ENCODE results near the gene TPSD1. TPM values are rescaled to one million over a fixed set of nuclear protein-coding genes. Genes with fewer than 3 reads are reported as not detected.

Gene TPSD1
- polyA plus RNA-seq, 1 donor (not counting 4 experiments of a cell fraction or from before 2014, with no cell fraction given): not detected

GRCh38 chr16:1286513-1287094, 30.7 kb downstream of the TPSD1 start:
- H3K9me3 ChIP-seq (ENCODE audit: control insufficient read depth, low read depth, low read length): no peaks in the 10 kb centered on the region
- no peak overlapping the region for H2AFZ ChIP-seq (ENCODE audit: control insufficient read depth, low read length)
- H3K9ac ChIP-seq (ENCODE audit: control insufficient read depth, extremely low read depth, insufficient read depth, low read length): no peak overlapping the region
- no peaks in the 10 kb centered on the region for H3K4me1 ChIP-seq (ENCODE audit: control insufficient read depth, extremely low read depth, insufficient read depth, low read length)
- H3K4me2 ChIP-seq (ENCODE audit: control insufficient read depth, extremely low read depth, insufficient read depth, low read depth, low read length): no peak overlapping the region
- no peaks in the 10 kb centered on the region for H4K20me1 ChIP-seq (ENCODE audit: control insufficient read depth, extremely low read depth, insufficient read depth, low read length)
- H3K4me3 ChIP-seq (ENCODE audit: control insufficient read depth in 2 of 3, extremely low read depth in 1 of 3, insufficient read depth in 2 of 3, low read depth in 1 of 3, low read length in 3 of 3): no peak overlapping the region
- no peak overlapping the region for H3K27ac ChIP-seq (ENCODE audit: control insufficient read depth, insufficient read depth, low read length)
- no peaks in the 10 kb centered on the region for H3K79me2 ChIP-seq (ENCODE audit: control insufficient read depth, insufficient read depth, low read length)
- no peak for DNase-seq (ENCODE audit: low read depth, low spot score)
- H3K27me3 ChIP-seq (ENCODE audit: control insufficient read depth, extremely low read depth, insufficient read depth, low read length): peaks cover 54% of the 10 kb centered on the region
- dilution Hi-C loops (cut with MboI; ENCODE audit: extremely low pct_ligation_motif_present, low sequenced_read_pairs): no loop called here
- no peaks in the 10 kb centered on the region for H3K36me3 ChIP-seq (ENCODE audit: control insufficient read depth in 2 of 2, extremely low read depth in 1 of 2, insufficient read depth in 2 of 2, low read length in 2 of 2)
- TF ChIP-seq CTCF (optimal IDR thresholded peaks at IDR 0.05 in 1 of 3, IDR thresholded peaks at IDR 0.05 in 1 of 3, conservative IDR thresholded peaks at IDR 0.05 in 1 of 3; ENCODE audit: extremely low read depth in 1 of 3, insufficient read depth in 2 of 3, low read length in 3 of 3): no peak
- TF ChIP-seq EZH2 (IDR thresholded peaks at IDR 0.05; ENCODE audit: low read length): no peak
- no peaks in the 10 kb centered on the region for H3K9me1 ChIP-seq (ENCODE audit: control insufficient read depth, extremely low read depth, insufficient read depth, low read length)
- FAIRE-seq: no peak

GRCh38 chr16:1287982-1288670, 32.3 kb downstream of the TPSD1 start:
- Histone ChIP-seq H4K20me1 (ENCODE audit: control insufficient read depth, extremely low read depth, insufficient read depth, low read length) (no peaks in the 10 kb centered on the region), H3K79me2 (ENCODE audit: control insufficient read depth, insufficient read depth, low read length) (no peaks in the 10 kb centered on the region), H3K4me3 (ENCODE audit: control insufficient read depth in 2 of 3, extremely low read depth in 1 of 3, insufficient read depth in 2 of 3, low read depth in 1 of 3, low read length in 3 of 3) (no peak overlapping the region), H3K9me3 (ENCODE audit: control insufficient read depth, low read depth, low read length) (no peaks in the 10 kb centered on the region), H3K27me3 (ENCODE audit: control insufficient read depth, extremely low read depth, insufficient read depth, low read length) (peaks cover 59% of the 10 kb centered on the region), H3K9ac (ENCODE audit: control insufficient read depth, extremely low read depth, insufficient read depth, low read length) (no peak overlapping the region), H3K9me1 (ENCODE audit: control insufficient read depth, extremely low read depth, insufficient read depth, low read length) (no peaks in the 10 kb centered on the region), H3K27ac (ENCODE audit: control insufficient read depth, insufficient read depth, low read length) (no peak overlapping the region), H3K4me1 (ENCODE audit: control insufficient read depth, extremely low read depth, insufficient read depth, low read length) (no peaks in the 10 kb centered on the region), H2AFZ (ENCODE audit: control insufficient read depth, low read length) (no peak overlapping the region), H3K4me2 (ENCODE audit: control insufficient read depth, extremely low read depth, insufficient read depth, low read depth, low read length) (no peak overlapping the region), H3K36me3 (ENCODE audit: control insufficient read depth in 2 of 2, extremely low read depth in 1 of 2, insufficient read depth in 2 of 2, low read length in 2 of 2) (no peaks in the 10 kb centered on the region)
- dilution Hi-C loops (cut with MboI; ENCODE audit: extremely low pct_ligation_motif_present, low sequenced_read_pairs): no loop called here
- no peak for TF ChIP-seq CTCF (optimal IDR thresholded peaks at IDR 0.05 in 1 of 3, IDR thresholded peaks at IDR 0.05 in 1 of 3, conservative IDR thresholded peaks at IDR 0.05 in 1 of 3; ENCODE audit: extremely low read depth in 1 of 3, insufficient read depth in 2 of 3, low read length in 3 of 3)
- peak; percentile 78 for TF ChIP-seq EZH2 (IDR thresholded peaks at IDR 0.05; ENCODE audit: low read length)
- FAIRE-seq (peak; percentile 32), DNase-seq (ENCODE audit: low read depth, low spot score) (no peak)
